ENCODE results near the gene ALDH7A1.
"Not testable (repeated sequence)": the region's sequence is repeated elsewhere in the genome, so short reads cannot be mapped to it uniquely, and the experiment has no call there.

ALDH7A1 gene

DNA sequence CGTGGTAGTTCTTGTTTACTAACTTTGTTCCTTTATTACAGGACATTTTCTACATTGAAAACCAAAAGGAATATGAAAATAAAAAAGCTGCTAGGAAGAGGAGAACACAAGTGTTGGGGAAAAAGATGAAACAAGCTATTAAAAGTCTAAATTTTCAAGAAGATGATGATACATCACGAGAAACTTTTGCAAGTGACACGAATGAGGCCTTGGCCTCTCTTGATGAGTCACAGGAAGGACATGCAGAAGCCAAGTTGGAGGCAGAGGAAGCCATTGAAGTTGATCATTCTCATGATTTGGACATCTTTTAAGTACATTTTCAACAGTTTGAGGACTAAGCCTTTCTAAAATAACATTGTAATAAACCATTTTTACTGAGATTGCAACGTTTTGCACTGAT lies 29.5 kb upstream of the ALDH7A1 start:
- Histone ChIP-seq H3K4me3 (IDR thresholded peaks at IDR 0.05; ENCODE audit: insufficient read depth, low read depth, low read length) (no peak overlapping the region), H3K9ac (no peak overlapping the region), H4K20me1 (ENCODE audit: insufficient read depth) (no peaks in the 10 kb centered on the region), H3K27me3 (ENCODE audit: insufficient read depth, low read depth) (no peaks in the 10 kb centered on the region), H3K4me1 (ENCODE audit: low read depth, poor library complexity, severe bottlenecking) (no peaks in the 10 kb centered on the region), H3K4me2 (no peak overlapping the region), H3K36me3 (ENCODE audit: insufficient read depth) (peaks cover 13% of the 10 kb centered on the region; the same call in 1 of the 2 replicates), H3K27ac (no peak overlapping the region), H3K79me2 (ENCODE audit: insufficient read depth, low read depth) (peaks cover 6% of the 10 kb centered on the region; the same call in 1 of the 2 replicates), H2AFZ (ENCODE audit: low read depth) (no peak overlapping the region)
- TF ChIP-seq, protein P1, sequence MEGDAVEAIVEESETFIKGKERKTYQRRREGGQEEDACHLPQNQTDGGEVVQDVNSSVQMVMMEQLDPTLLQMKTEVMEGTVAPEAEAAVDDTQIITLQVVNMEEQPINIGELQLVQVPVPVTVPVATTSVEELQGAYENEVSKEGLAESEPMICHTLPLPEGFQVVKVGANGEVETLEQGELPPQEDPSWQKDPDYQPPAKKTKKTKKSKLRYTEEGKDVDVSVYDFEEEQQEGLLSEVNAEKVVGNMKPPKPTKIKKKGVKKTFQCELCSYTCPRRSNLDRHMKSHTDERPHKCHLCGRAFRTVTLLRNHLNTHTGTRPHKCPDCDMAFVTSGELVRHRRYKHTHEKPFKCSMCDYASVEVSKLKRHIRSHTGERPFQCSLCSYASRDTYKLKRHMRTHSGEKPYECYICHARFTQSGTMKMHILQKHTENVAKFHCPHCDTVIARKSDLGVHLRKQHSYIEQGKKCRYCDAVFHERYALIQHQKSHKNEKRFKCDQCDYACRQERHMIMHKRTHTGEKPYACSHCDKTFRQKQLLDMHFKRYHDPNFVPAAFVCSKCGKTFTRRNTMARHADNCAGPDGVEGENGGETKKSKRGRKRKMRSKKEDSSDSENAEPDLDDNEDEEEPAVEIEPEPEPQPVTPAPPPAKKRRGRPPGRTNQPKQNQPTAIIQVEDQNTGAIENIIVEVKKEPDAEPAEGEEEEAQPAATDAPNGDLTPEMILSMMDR (conservative IDR thresholded peaks at IDR 0.05; ENCODE audit: low read depth, low read length): no peak

DNA sequence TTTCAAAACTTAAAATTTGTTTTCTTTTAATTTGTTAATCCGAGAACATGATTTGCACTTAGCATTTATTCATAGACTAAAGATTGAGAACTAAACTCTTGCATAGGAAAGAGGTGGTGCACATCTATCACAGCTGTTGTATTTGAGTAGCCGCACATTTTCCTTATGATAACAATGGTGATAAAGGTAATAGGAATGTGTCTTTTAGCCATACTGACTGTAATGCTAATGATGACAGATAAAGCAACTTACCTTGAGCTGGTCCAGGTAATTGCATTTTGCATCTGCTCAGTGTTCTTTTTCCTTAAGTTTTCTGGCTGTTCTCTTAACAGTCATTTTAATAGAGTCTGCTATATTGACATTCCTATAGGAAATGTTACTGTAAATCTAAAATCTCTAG lies 24.8 kb upstream of the ALDH7A1 start:
- TF ChIP-seq, protein P1 (conservative IDR thresholded peaks at IDR 0.05; ENCODE audit: low read depth, low read length): no peak
- peaks cover 16% of the 10 kb centered on the region; the same call in 1 of the 2 replicates for H3K36me3 ChIP-seq (ENCODE audit: insufficient read depth)
- H2AFZ ChIP-seq (ENCODE audit: low read depth): no peak overlapping the region
- no peak overlapping the region for H3K9ac ChIP-seq
- no peaks in the 10 kb centered on the region for H3K27me3 ChIP-seq (ENCODE audit: insufficient read depth, low read depth)
- H3K27ac ChIP-seq: no peak overlapping the region
- peaks cover 30% of the 10 kb centered on the region for H3K4me1 ChIP-seq (ENCODE audit: low read depth, poor library complexity, severe bottlenecking)
- H3K4me3 ChIP-seq (IDR thresholded peaks at IDR 0.05; ENCODE audit: insufficient read depth, low read depth, low read length): no peak overlapping the region
- no peak overlapping the region for H3K4me2 ChIP-seq
- H3K79me2 ChIP-seq (ENCODE audit: insufficient read depth, low read depth): peaks cover 34% of the 10 kb centered on the region
- no peaks in the 10 kb centered on the region for H4K20me1 ChIP-seq (ENCODE audit: insufficient read depth)

DNA sequence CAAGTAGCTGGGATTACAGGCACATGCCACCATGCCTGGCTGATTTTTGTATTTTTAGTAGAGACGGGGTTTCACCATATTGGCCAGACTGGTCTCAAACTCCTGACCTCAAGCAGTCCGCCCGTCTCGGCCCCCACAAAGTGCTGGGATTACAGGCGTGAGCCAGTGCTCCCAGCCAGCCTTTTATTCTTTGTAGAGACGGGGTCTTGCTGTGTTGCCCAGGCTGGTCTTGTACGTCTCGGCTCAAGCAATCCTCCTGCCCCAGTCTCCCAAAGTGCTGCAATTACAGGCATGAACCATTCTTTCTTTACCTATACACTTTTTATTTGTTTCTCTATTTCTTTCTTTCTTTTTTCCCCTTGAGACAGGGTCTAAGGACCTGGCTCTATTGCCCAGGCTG lies 22.6 kb upstream of the ALDH7A1 start:
- peaks cover 12% of the 10 kb centered on the region; the same call in 1 of the 2 replicates for H3K36me3 ChIP-seq (ENCODE audit: insufficient read depth)
- not testable (repeated sequence) for H2AFZ ChIP-seq (ENCODE audit: low read depth); H3K9ac ChIP-seq; H4K20me1 ChIP-seq (ENCODE audit: insufficient read depth); H3K4me2 ChIP-seq; H3K27ac ChIP-seq; H3K4me3 ChIP-seq (IDR thresholded peaks at IDR 0.05; ENCODE audit: insufficient read depth, low read depth, low read length); H3K27me3 ChIP-seq (ENCODE audit: insufficient read depth, low read depth)
- peaks cover 56% of the 10 kb centered on the region for H3K79me2 ChIP-seq (ENCODE audit: insufficient read depth, low read depth)
- H3K4me1 ChIP-seq (ENCODE audit: low read depth, poor library complexity, severe bottlenecking): peaks cover 52% of the 10 kb centered on the region

DNA sequence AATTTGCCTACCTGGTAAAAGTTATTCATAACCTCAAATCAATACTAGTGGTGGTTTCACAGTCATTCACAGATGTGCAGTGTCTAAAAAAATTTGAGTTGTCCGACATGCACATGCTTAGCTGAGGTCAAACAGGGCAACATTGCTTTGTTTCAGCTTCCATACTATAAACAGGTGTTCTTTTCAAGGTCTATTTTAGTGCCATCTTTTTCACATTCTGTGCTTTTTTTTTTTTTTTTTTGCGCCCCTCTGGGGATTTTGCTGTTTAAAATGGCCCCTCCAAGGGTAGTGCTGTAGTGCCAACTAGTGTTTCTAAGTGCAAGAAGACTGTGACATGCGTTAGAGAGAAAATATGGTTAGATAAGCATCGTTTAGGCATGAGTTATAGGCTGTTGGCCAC lies 20.3 kb upstream of the ALDH7A1 start:
- peak overlapping the region; percentile 94 for H3K27ac ChIP-seq
- H3K4me2 ChIP-seq: peak overlapping the region; percentile 92
- no peaks in the 10 kb centered on the region for H3K27me3 ChIP-seq (ENCODE audit: insufficient read depth, low read depth)
- peaks cover 79% of the 10 kb centered on the region for H3K79me2 ChIP-seq (ENCODE audit: insufficient read depth, low read depth)
- peaks cover 12% of the 10 kb centered on the region; the same call in 1 of the 2 replicates for H3K36me3 ChIP-seq (ENCODE audit: insufficient read depth)
- H2AFZ ChIP-seq (ENCODE audit: low read depth): no peak overlapping the region
- H3K4me1 ChIP-seq (ENCODE audit: low read depth, poor library complexity, severe bottlenecking): peaks cover 68% of the 10 kb centered on the region
- H3K4me3 ChIP-seq (IDR thresholded peaks at IDR 0.05; ENCODE audit: insufficient read depth, low read depth, low read length): no peak overlapping the region
- no peaks in the 10 kb centered on the region for H4K20me1 ChIP-seq (ENCODE audit: insufficient read depth)
- H3K9ac ChIP-seq: peak overlapping the region; percentile 51; the same call in 1 of the 2 replicates
- TF ChIP-seq, protein P1 (conservative IDR thresholded peaks at IDR 0.05; ENCODE audit: low read depth, low read length): peak; percentile 41

DNA sequence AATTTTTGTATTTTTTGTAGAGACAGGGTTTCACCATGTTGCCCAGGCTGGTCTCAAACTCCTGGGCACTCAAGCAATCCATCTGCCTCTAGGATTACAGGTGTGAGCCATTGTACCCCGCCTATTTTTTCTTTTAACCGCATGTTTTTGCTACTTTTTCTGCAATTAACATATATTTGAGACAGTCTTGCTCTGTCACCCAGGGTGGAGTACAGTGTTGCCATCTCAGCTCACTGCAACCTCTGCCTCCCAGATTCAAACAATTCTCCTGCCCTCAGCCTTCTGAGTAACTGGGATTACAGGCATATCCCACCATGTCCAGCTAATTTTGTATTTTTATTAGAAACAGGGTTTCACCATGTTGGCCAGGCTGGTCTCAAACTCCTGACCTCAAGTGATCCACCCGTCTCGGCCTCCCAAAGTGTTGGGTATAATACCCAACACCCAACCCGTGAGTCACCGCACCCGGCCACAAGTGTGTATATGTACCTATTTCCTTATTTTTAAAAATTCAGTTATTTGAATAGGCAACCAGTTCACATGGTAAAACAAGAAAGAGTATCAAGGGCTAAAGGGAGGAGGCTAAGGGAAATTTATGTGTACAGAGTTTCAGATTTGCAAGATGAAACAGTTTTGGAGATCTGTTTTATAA lies 19.0 kb upstream of the ALDH7A1 start:
- H3K79me2 ChIP-seq (ENCODE audit: insufficient read depth, low read depth): peaks cover 82% of the 10 kb centered on the region
- peaks cover 80% of the 10 kb centered on the region for H3K4me1 ChIP-seq (ENCODE audit: low read depth, poor library complexity, severe bottlenecking)
- H3K27me3 ChIP-seq (ENCODE audit: insufficient read depth, low read depth): no peaks in the 10 kb centered on the region
- H3K36me3 ChIP-seq (ENCODE audit: insufficient read depth): peaks cover 16% of the 10 kb centered on the region; the same call in 1 of the 2 replicates
- H3K4me2 ChIP-seq: peak overlapping the region; percentile 92
- H3K9ac ChIP-seq: peak overlapping the region; percentile 31; the same call in 1 of the 2 replicates
- no peak overlapping the region for H2AFZ ChIP-seq (ENCODE audit: low read depth)
- TF ChIP-seq, protein P1 (conservative IDR thresholded peaks at IDR 0.05; ENCODE audit: low read depth, low read length): no peak
- no peaks in the 10 kb centered on the region for H4K20me1 ChIP-seq (ENCODE audit: insufficient read depth)
- no peak overlapping the region for H3K4me3 ChIP-seq (IDR thresholded peaks at IDR 0.05; ENCODE audit: insufficient read depth, low read depth, low read length)
- peak overlapping the region; percentile 94 for H3K27ac ChIP-seq

Data from KMS-11 (cell line).